Liver (tissue), 9 donors: ENCODE data around the gene SMCO1. TPM values are rescaled to one million over a fixed set of nuclear protein-coding genes. Genes with fewer than 3 reads are reported as not detected.

ENCODE experiments used
- DNase-seq: peaks from one replicate; pipeline ENCODE4 v3.0.0-alpha.2; 2017; ENCODE audit warnings: low spot score
- H3K27ac ChIP-seq, 2 donors: one replicate each; pipeline ENCODE4 v1.7.0; 2013; ENCODE audit warnings: inconsistent platforms in 2 of 2, low read length in 2 of 2, control low read depth in 1 of 2, low read depth in 1 of 2, mild to moderate bottlenecking in 1 of 2
- H3K27me3 ChIP-seq, 4 donors: one replicate each; pipeline versions ENCODE4 v1.6.1 to v1.7.0; 2013; ENCODE audit warnings: low read length in 3 of 4, inconsistent platforms in 1 of 4, mild to moderate bottlenecking in 1 of 4, moderate library complexity in 1 of 4; ENCODE audit not compliant: control insufficient read depth in 4 of 4, insufficient read depth in 4 of 4
- H3K36me3 ChIP-seq, 4 donors: one replicate each; pipeline versions ENCODE4 v1.6.1 to v1.7.0; 2013; ENCODE audit warnings: low read length in 3 of 4, mild to moderate bottlenecking in 3 of 4, low read depth in 1 of 4, moderate library complexity in 1 of 4; ENCODE audit not compliant: control insufficient read depth in 4 of 4, insufficient read depth in 3 of 4
- H3K4me1 ChIP-seq, 4 donors: one replicate each; pipeline versions ENCODE4 v1.6.1 to v1.7.0; 2013; ENCODE audit warnings: low read length in 3 of 4, mild to moderate bottlenecking in 3 of 4, moderate library complexity in 1 of 4; ENCODE audit not compliant: control insufficient read depth in 4 of 4, insufficient read depth in 4 of 4
- H3K4me3 ChIP-seq, 3 donors: one replicate each; pipeline versions ENCODE4 v1.6.1 to v1.7.0; 2013; ENCODE audit warnings: low read length in 3 of 3, control low read depth in 1 of 3, low read depth in 1 of 3, mild to moderate bottlenecking in 1 of 3
- H3K9ac ChIP-seq, 2 donors: one replicate each; pipeline ENCODE4 v1.7.0; 2013; ENCODE audit warnings: low read length in 2 of 2, mild to moderate bottlenecking in 2 of 2, moderate library complexity in 2 of 2, control low read depth in 1 of 2, low read depth in 1 of 2
- H3K9me3 ChIP-seq, 4 donors: one replicate each; pipeline versions ENCODE4 v1.6.1 to v1.7.0; 2013; ENCODE audit warnings: low read length in 3 of 4; ENCODE audit not compliant: control insufficient read depth in 4 of 4
- ATF3 ChIP-seq: IDR thresholded peaks from 2 replicates; pipeline ENCODE4 v1.6.1; 2016; ENCODE audit warnings: antibody characterized with exemption
- CTCF ChIP-seq: fragments of 150-350 bp; IDR thresholded peaks from 2 replicates; pipeline ENCODE4 v1.5.1; 2017; ENCODE audit warnings: improper control_type of control experiment, low read depth, low read length; ENCODE audit not compliant: missing input control
- EGR1 ChIP-seq, 2 donors: IDR thresholded peaks; 2 replicates each; pipeline ENCODE4 v1.6.1; 2016 to 2018; ENCODE audit warnings: antibody characterized with exemption in 2 of 2, low read depth in 2 of 2
- FOXA1 ChIP-seq: IDR thresholded peaks from 2 replicates; pipeline ENCODE4 v1.6.1; 2016; ENCODE audit warnings: antibody characterized with exemption
- FOXA2 ChIP-seq: IDR thresholded peaks from 2 replicates; pipeline ENCODE4 v1.6.1; 2016; ENCODE audit warnings: antibody characterized with exemption
- GABPA ChIP-seq, 2 donors: IDR thresholded peaks in 1 of 2; conservative IDR thresholded peaks in 1 of 2; 2 replicates each; pipeline ENCODE4 v1.6.1; 2016; ENCODE audit warnings: antibody characterized with exemption in 2 of 2, mild to moderate bottlenecking in 1 of 2, moderate library complexity in 1 of 2
- HNF4A ChIP-seq, 2 donors: conservative IDR thresholded peaks; 2 replicates each; pipeline ENCODE4 v1.6.1; 2016; ENCODE audit warnings: antibody characterized with exemption in 2 of 2, mild to moderate bottlenecking in 2 of 2
- HNF4G ChIP-seq: IDR thresholded peaks from 2 replicates; pipeline ENCODE4 v1.6.1; 2016; ENCODE audit warnings: antibody characterized with exemption
- JUND ChIP-seq, 2 donors: IDR thresholded peaks; 2 replicates each; pipeline ENCODE4 v1.6.1; 2016; ENCODE audit warnings: antibody characterized with exemption in 2 of 2
- MAX ChIP-seq: IDR thresholded peaks from 2 replicates; pipeline ENCODE4 v1.6.1; 2016; ENCODE audit warnings: antibody characterized with exemption
- NR2F2 ChIP-seq: IDR thresholded peaks from 2 replicates; pipeline ENCODE4 v1.6.1; 2016; ENCODE audit warnings: antibody characterized with exemption
- RAD21 ChIP-seq, 2 donors: IDR thresholded peaks; 2 replicates each; pipeline ENCODE4 v1.6.1; 2016; ENCODE audit warnings: antibody characterized with exemption in 2 of 2, mild to moderate bottlenecking in 2 of 2
- REST ChIP-seq: IDR thresholded peaks from 2 replicates; pipeline ENCODE4 v1.6.1; 2016; ENCODE audit warnings: antibody characterized with exemption, mild to moderate bottlenecking
- RXRA ChIP-seq, 2 donors: IDR thresholded peaks; 2 replicates each; pipeline ENCODE4 v1.6.1; 2017 to 2018; ENCODE audit warnings: antibody characterized with exemption in 2 of 2, mild to moderate bottlenecking in 1 of 2
- SP1 ChIP-seq: IDR thresholded peaks from 2 replicates; pipeline ENCODE4 v1.6.1; 2018; ENCODE audit warnings: antibody characterized with exemption, mild to moderate bottlenecking
- TAF1 ChIP-seq: conservative IDR thresholded peaks from 2 replicates; pipeline ENCODE4 v1.6.1; 2016; ENCODE audit warnings: antibody characterized with exemption, mild to moderate bottlenecking
- YY1 ChIP-seq: IDR thresholded peaks from 2 replicates; pipeline ENCODE4 v1.6.1; 2016; ENCODE audit warnings: antibody characterized with exemption, mild to moderate bottlenecking
- ZBTB33 ChIP-seq: IDR thresholded peaks from 2 replicates; pipeline ENCODE4 v1.6.1; 2016; ENCODE audit warnings: antibody characterized with exemption
- WGBS: extraction: QIAGEN DNeasy Blood & Tissue Kit; methylation state at CpG from one replicate; pipeline ENCODE4 v1.1.7; 2013; 5-methylcytosine and 5-hydroxymethylcytosine counted together
- polyA plus RNA-seq, 2 donors: library from polyadenylated mRNA; stranded (reverse) in 1 of 2; unstranded in 1 of 2; fragments of 200-250 nt in 1 of 2; fragments of >200 nt in 1 of 2; fragmentation: Nextera tagmentation in 1 of 2; extraction: Ambion mirVana in 1 of 2; gene quantifications; one replicate each; pipeline versions ENCODE4 v1.2.1 to v1.2.3, GENCODE V29; 2013 to 2015
- total RNA-seq, 2 donors: library from RNA; depleted of rRNA; stranded (reverse); fragments of >200 nt; gene quantifications; one replicate each; pipeline ENCODE4 v1.2.3, GENCODE V29; 2014
- donor health status: healthy.
- donor health status: healthy.
- donor health status: healthy.
- donor health status: healthy.
- donor health status: healthy.

The SMCO1 gene
- total and polyA plus RNA-seq, 4 donors, result 0.05 TPM; not detected in 3

- no peak for TF ChIP-seq MAX
- no peak for TF ChIP-seq GABPA (IDR thresholded peaks at IDR 0.05 in 1 of 2, conservative IDR thresholded peaks at IDR 0.05 in 1 of 2)
- no peak for TF ChIP-seq JUND (IDR thresholded peaks at IDR 0.05)
- no peak for TF ChIP-seq REST
- TF ChIP-seq FOXA2, result no peak
- TF ChIP-seq SP1, result no peak
- no peak for TF ChIP-seq TAF1
- TF ChIP-seq EGR1 (IDR thresholded peaks at IDR 0.05; ENCODE audit: low read depth in 2 of 2), result no peak
- TF ChIP-seq NR2F2, result no peak
- TF ChIP-seq RAD21 (IDR thresholded peaks at IDR 0.05), result no peak
- no peak for TF ChIP-seq HNF4A (conservative IDR thresholded peaks at IDR 0.05)
- no peak for TF ChIP-seq HNF4G
- no peak for TF ChIP-seq CTCF
- TF ChIP-seq ATF3, result no peak
- no peak for TF ChIP-seq RXRA (IDR thresholded peaks at IDR 0.05)
- no peak for TF ChIP-seq ZBTB33
- TF ChIP-seq YY1, result no peak
- no peak for TF ChIP-seq FOXA1
- Histone ChIP-seq H3K27me3 (no peaks in the 10 kb centered on the region), H3K36me3 (no peaks in the 10 kb centered on the region), H3K4me1 (peaks cover 7 to 17% (median 11%) of the 10 kb centered on the region in 4 donors), H3K27ac (no peak overlapping the region), H3K9me3 (no peaks in the 10 kb centered on the region), H3K9ac (no peak overlapping the region), H3K4me3 (no peak overlapping the region)
- no peak for DNase-seq
- WGBS, result 89% methylated on average over 4 of the region's 4 CpGs
Measured at GRCh38 chr3:196496183-196496582, 19.0 kb downstream of the SMCO1 start.
